HepG2 (cell line): ENCODE data around the gene ONECUT1. TPM values are rescaled to one million over a fixed set of nuclear protein-coding genes. Genes with fewer than 3 reads are reported as not detected.

Experiments
- KLF6 ChIP-seq: IDR thresholded peaks from 2 replicates; pipeline ENCODE4 v1.8.0; 2016; ENCODE audit warnings: missing biosample characterization, missing genetic modification reagents
- KMT2B ChIP-seq: IDR thresholded peaks from 2 replicates; pipeline ENCODE4 v1.6.1; 2016; ENCODE audit warnings: missing genetic modification reagents, missing compliant biosample characterization
- NFE2 ChIP-seq: sonication (generic); formaldehyde crosslinking; IDR thresholded peaks from 2 replicates; pipeline ENCODE4 v1.4.0; 2020; ENCODE audit warnings: missing genetic modification reagents
- ZBTB8A ChIP-seq: sonication (generic); formaldehyde crosslinking; IDR thresholded peaks from 2 replicates; pipeline ENCODE4 v1.4.0; 2020; ENCODE audit warnings: mild to moderate bottlenecking, low read depth, missing genetic modification reagents, borderline replicate concordance
- ZNF674 ChIP-seq: sonication (generic); formaldehyde crosslinking; IDR thresholded peaks from 2 replicates; pipeline ENCODE4 v1.5.0; 2020; ENCODE audit warnings: low read depth, mild to moderate bottlenecking, missing genetic modification reagents
- polyA plus RNA-seq, 8 experiments: library from polyadenylated mRNA; depleted of rRNA in 3 of 8; stranded (reverse) in 7 of 8; unstranded in 1 of 8; fragments of >200 nt; fragmentation: Illumina TruSeq in 4 of 8; extraction: Trizol in 4 of 8; gene quantifications; 2 replicates each; pipeline versions ENCODE4 v1.2.1 to v1.2.3, GENCODE V29; 2011 to 2016; ENCODE audit warnings: low read depth in 4 of 8, missing spikeins in 1 of 8, mixed read lengths in 1 of 8; ENCODE audit not compliant: insufficient read depth in 1 of 8
- total RNA-seq, 5 experiments: library from RNA; depleted of rRNA; stranded (reverse); fragments of >200 nt; fragmentation: Illumina TruSeq; extraction: Trizol; gene quantifications; 2 replicates each; pipeline ENCODE4 v1.2.3, GENCODE V29; 2016; ENCODE audit warnings: low read depth in 1 of 5
- TF ChIP-seq, protein P1 (sequence below): sonication (generic); formaldehyde crosslinking; IDR thresholded peaks from one replicate; pipeline ENCODE4 v1.5.1; 2020; ENCODE audit warnings: mild to moderate bottlenecking, missing genetic modification reagents; ENCODE audit errors: not compliant biosample characterization

ONECUT1 gene
- total and polyA plus RNA-seq, 2 of the 13 experiments (the other 11 are each of a cell fraction or from before 2014, with no cell fraction given) = 3.5 to 9.1 TPM

DNA sequence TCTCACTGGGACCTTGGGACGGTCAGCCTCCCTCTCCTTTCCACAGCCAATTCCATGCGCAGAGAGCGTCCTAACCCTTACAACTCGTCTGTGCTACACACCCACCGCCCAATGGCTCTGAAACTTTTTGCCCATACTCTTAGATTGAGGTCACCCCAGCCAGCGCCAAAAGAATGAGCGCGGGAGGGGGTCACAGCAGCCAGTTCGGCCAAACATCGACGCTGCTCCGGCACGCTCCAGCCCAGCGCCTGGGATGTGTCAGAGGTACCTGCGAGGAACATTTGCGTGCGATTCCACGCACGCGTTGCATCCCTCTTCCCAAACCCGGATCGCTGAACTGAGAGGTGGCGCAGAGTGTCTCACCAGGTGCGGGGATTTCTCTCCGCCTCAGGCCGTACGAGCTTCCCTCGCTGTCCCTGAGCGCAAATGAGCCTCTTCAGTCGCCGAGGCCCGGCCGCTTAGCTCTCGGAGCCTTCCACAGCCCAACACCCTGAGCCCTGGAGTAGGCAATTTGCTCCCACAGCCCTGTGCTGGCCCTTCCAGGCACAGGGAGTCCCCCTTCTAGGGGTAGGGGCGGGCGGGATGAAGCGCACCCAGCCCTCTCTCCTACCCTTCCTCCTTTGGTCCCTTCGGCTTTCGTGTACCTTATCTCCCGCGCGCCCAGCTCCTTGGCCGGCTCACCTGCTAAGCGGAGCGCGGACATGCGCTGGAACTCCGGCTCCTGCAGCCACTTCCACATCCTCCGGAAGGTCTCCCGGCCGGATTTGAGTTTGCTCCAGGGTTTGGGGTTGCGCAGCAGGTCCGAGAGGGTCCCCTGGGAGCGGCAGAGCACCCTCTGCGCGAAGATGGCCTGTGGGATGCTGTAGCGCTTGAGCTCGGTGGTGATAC is 1.8 kb downstream of the ONECUT1 start (continued):
- TF ChIP-seq, protein P1, sequence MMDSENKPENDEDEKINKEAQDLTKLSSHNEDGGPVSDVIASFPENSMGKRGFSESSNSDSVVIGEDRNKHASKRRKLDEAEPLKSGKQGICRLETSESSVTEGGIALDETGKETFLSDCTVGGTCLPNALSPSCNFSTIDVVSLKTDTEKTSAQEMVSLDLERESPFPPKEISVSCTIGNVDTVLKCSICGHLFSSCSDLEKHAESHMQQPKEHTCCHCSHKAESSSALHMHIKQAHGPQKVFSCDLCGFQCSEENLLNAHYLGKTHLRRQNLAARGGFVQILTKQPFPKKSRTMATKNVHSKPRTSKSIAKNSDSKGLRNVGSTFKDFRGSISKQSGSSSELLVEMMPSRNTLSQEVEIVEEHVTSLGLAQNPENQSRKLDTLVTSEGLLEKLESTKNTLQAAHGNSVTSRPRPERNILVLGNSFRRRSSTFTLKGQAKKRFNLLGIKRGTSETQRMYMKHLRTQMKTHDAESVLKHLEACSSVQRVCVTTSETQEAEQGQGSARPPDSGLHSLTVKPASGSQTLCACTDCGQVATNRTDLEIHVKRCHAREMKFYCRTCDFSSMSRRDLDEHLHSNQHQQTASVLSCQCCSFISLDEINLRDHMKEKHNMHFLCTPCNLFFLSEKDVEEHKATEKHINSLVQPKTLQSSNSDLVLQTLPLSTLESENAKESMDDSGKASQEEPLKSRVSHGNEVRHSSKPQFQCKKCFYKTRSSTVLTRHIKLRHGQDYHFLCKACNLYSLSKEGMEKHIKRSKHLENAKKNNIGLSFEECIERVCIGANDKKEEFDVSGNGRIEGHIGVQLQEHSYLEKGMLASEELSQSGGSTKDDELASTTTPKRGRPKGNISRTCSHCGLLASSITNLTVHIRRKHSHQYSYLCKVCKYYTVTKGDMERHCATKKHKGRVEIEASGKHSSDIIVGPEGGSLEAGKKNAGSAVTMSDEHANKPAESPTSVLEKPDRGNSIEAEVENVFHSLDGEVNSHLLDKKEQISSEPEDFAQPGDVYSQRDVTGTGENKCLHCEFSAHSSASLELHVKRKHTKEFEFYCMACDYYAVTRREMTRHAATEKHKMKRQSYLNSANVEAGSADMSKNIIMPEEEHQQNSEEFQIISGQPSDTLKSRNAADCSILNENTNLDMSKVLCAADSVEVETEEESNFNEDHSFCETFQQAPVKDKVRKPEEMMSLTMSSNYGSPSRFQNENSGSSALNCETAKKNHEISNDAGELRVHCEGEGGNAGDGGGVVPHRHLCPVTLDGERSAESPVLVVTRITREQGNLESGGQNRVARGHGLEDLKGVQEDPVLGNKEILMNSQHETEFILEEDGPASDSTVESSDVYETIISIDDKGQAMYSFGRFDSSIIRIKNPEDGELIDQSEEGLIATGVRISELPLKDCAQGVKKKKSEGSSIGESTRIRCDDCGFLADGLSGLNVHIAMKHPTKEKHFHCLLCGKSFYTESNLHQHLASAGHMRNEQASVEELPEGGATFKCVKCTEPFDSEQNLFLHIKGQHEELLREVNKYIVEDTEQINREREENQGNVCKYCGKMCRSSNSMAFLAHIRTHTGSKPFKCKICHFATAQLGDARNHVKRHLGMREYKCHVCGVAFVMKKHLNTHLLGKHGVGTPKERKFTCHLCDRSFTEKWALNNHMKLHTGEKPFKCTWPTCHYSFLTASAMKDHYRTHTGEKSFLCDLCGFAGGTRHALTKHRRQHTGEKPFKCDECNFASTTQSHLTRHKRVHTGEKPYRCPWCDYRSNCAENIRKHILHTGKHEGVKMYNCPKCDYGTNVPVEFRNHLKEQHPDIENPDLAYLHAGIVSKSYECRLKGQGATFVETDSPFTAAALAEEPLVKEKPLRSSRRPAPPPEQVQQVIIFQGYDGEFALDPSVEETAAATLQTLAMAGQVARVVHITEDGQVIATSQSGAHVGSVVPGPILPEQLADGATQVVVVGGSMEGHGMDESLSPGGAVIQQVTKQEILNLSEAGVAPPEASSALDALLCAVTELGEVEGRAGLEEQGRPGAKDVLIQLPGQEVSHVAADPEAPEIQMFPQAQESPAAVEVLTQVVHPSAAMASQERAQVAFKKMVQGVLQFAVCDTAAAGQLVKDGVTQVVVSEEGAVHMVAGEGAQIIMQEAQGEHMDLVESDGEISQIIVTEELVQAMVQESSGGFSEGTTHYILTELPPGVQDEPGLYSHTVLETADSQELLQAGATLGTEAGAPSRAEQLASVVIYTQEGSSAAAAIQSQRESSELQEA (CRISPR knock-in tag) = no peak
- TF ChIP-seq ZNF674 (CRISPR knock-in tag) (no peak), KLF6 (CRISPR knock-in tag) (no peak), KMT2B (CRISPR knock-in tag) (no peak), ZBTB8A (CRISPR knock-in tag) (no peak), NFE2 (no peak)
